SK-N-SH (cell line): ENCODE data around the gene ARHGAP29. TPM values are rescaled to one million over a fixed set of nuclear protein-coding genes. Genes with fewer than 3 reads are reported as not detected.

Source experiments
- CTCF ChIA-PET: fragments of 300-600, 350-600 bp; formaldehyde crosslinking; extraction: SDS; loops from one replicate; lab custom pipeline; 2021; lab: Yijun Ruan, JAX
- POLR2A ChIA-PET: fragments of 350-600 bp; sonication (Branson Sonifier 250); formaldehyde crosslinking; extraction: SDS; loops from one replicate; lab custom pipeline; 2020; ENCODE audit warnings: antibody characterized with exemption, inconsistent platforms; lab: Yijun Ruan, JAX
- DNase-seq: peaks from one replicate; pipeline ENCODE4 v3.0.0; 2012
- H2AFZ ChIP-seq: fragments of 200-600 bp; sonication (generic); 2 replicates; pipeline ENCODE4 v1.8.1; 2016; ENCODE audit warnings: antibody characterized with exemption, mild to moderate bottlenecking, low read depth
- H3F3A ChIP-seq: fragments of 200-600 bp; sonication (generic); replicated peaks from 2 replicates; pipeline ENCODE3; 2016; ENCODE audit warnings: antibody characterized with exemption, mild to moderate bottlenecking; ENCODE audit not compliant: insufficient read depth
- H3K27ac ChIP-seq, 2 experiments: fragments of 200-500 bp in 1 of 2; fragments of 200-600 bp in 1 of 2; sonication (Bioruptor generic) in 1 of 2; sonication (generic), shearing (Covaris generic) in 1 of 2; 2 replicates each; pipeline versions ENCODE4 v1.5.1 to v1.6.1; 2014 to 2016; ENCODE audit warnings: low read depth in 2 of 2, inconsistent platforms in 1 of 2, low read length in 1 of 2, mild to moderate bottlenecking in 1 of 2, mixed read lengths in 1 of 2
- H3K27me3 ChIP-seq: fragments of 200-600 bp; sonication (generic), shearing (Covaris generic); 2 replicates; pipeline ENCODE4 v1.6.1; 2016; ENCODE audit warnings: mixed run types; ENCODE audit not compliant: insufficient read depth
- H3K36me3 ChIP-seq, 2 experiments: fragments of 200-500 bp in 1 of 2; fragments of 200-600 bp in 1 of 2; sonication (Bioruptor generic) in 1 of 2; sonication (generic) in 1 of 2; replicated peaks in 1 of 2; 2 replicates each; pipeline versions ENCODE3 to v1.5.1; 2014 to 2016; ENCODE audit warnings: low read length in 1 of 2, mild to moderate bottlenecking in 1 of 2; ENCODE audit not compliant: insufficient read depth in 2 of 2, control insufficient read depth in 1 of 2
- H3K4me1 ChIP-seq, 2 experiments: fragments of 200-500 bp in 1 of 2; fragments of 200-600 bp in 1 of 2; sonication (Bioruptor generic) in 1 of 2; sonication (generic), shearing (Covaris generic) in 1 of 2; 2 replicates each; pipeline versions ENCODE4 v1.5.1 to v1.6.1; 2014 to 2016; ENCODE audit warnings: low read depth in 1 of 2, low read length in 1 of 2, mixed run types in 1 of 2; ENCODE audit not compliant: insufficient read depth in 2 of 2, control insufficient read depth in 1 of 2
- H3K4me2 ChIP-seq: fragments of 200-600 bp; sonication (generic), shearing (Covaris generic); 2 replicates; pipeline ENCODE4 v1.6.1; 2017; ENCODE audit warnings: mixed run types
- H3K4me3 ChIP-seq, 2 experiments: fragments of 200-500 bp in 1 of 2; fragments of 200-600 bp in 1 of 2; sonication (Bioruptor generic) in 1 of 2; sonication (generic), shearing (Covaris generic) in 1 of 2; 2 replicates each; pipeline versions ENCODE4 v1.5.1 to v1.8.1; 2014 to 2016; ENCODE audit warnings: low read depth in 2 of 2, inconsistent platforms in 1 of 2, low read length in 1 of 2, mild to moderate bottlenecking in 1 of 2, mixed read lengths in 1 of 2, moderate library complexity in 1 of 2
- H3K79me2 ChIP-seq: fragments of 200-600 bp; sonication (generic); 2 replicates; pipeline ENCODE4 v1.8.1; 2017; ENCODE audit warnings: mild to moderate bottlenecking; ENCODE audit not compliant: insufficient read depth
- H3K9ac ChIP-seq: fragments of 200-600 bp; sonication (generic); 2 replicates; pipeline ENCODE4 v1.6.1; 2017; ENCODE audit warnings: mixed run types
- H3K9me2 ChIP-seq: fragments of 200-600 bp; sonication (generic); 2 replicates; pipeline ENCODE4 v1.6.1; 2017; ENCODE audit warnings: mixed run types
- H3K9me3 ChIP-seq: fragments of 200-600 bp; sonication (generic); 2 replicates; pipeline ENCODE4 v1.6.1; 2017; ENCODE audit warnings: mixed run types, mild to moderate bottlenecking, moderate library complexity
- H4K20me1 ChIP-seq: fragments of 200-600 bp; sonication (generic); 2 replicates; pipeline ENCODE4 v1.6.1; 2017; ENCODE audit warnings: mild to moderate bottlenecking, mixed run types; ENCODE audit not compliant: insufficient read depth
- ELF1 ChIP-seq: IDR thresholded peaks from 2 replicates; pipeline ENCODE4 v1.4.0; 2012
- EP300 ChIP-seq, 2 experiments: IDR thresholded peaks; 2 replicates each; pipeline versions ENCODE4 v1.4.0 to v1.6.1; 2012; ENCODE audit warnings: borderline replicate concordance in 1 of 2, low read depth in 1 of 2, low read length in 1 of 2
- EZH2phosphoT487 ChIP-seq: fragments of 200-600 bp; sonication (generic); IDR thresholded peaks from 2 replicates; pipeline ENCODE4 v1.6.1; 2017; ENCODE audit warnings: low read depth, mixed run types, mild to moderate bottlenecking, antibody characterized with exemption, moderate library complexity, borderline replicate concordance
- FOXM1 ChIP-seq: IDR thresholded peaks from 2 replicates; pipeline ENCODE4 v1.4.0; 2012; ENCODE audit warnings: low read depth, mild to moderate bottlenecking
- GABPA ChIP-seq: IDR thresholded peaks from 2 replicates; pipeline ENCODE4 v1.4.0; 2012; ENCODE audit warnings: low read depth, mild to moderate bottlenecking
- IRF3 ChIP-seq: fragments of 150-350 bp; IDR thresholded peaks from 2 replicates; pipeline ENCODE4 v1.6.1; 2016; ENCODE audit warnings: mild to moderate bottlenecking, low read depth, low read length
- JUND ChIP-seq: IDR thresholded peaks from 2 replicates; pipeline ENCODE4 v1.4.0; 2012
- NFIC ChIP-seq: IDR thresholded peaks from 2 replicates; pipeline ENCODE4 v1.4.0; 2012; ENCODE audit warnings: borderline replicate concordance
- RAD21 ChIP-seq: IDR thresholded peaks from 2 replicates; pipeline ENCODE4 v1.6.1; 2012; ENCODE audit warnings: mild to moderate bottlenecking, low read length
- RCOR1 ChIP-seq: fragments of 150-350 bp; IDR thresholded peaks from 2 replicates; pipeline ENCODE4 v1.6.1; 2017; ENCODE audit warnings: antibody characterized with exemption, low read length
- REST ChIP-seq: IDR thresholded peaks from 2 replicates; pipeline ENCODE4 v1.6.1; 2012; ENCODE audit warnings: mild to moderate bottlenecking, low read depth, low read length, moderate library complexity
- SMC3 ChIP-seq: IDR thresholded peaks from 2 replicates; pipeline ENCODE4 v1.6.1; 2012; ENCODE audit warnings: low read depth, low read length, improper control_type of control experiment
- YY1 ChIP-seq: IDR thresholded peaks from 2 replicates; pipeline ENCODE4 v1.4.0; 2012; ENCODE audit warnings: low read depth, mild to moderate bottlenecking
- WGBS: methylation state at CpG from one replicate; pipeline ENCODE4 v1.1.6; 2017; ENCODE audit warnings: low lambda C conversion rate; 5-methylcytosine and 5-hydroxymethylcytosine counted together
- polyA plus RNA-seq, 3 experiments: library from polyadenylated mRNA; depleted of rRNA; stranded (reverse); fragments of >200 nt; gene quantifications; 2 replicates each; pipeline ENCODE4 v1.2.3, GENCODE V29; 2012

ARHGAP29 gene
- polyA plus RNA-seq, 1 of the 3 experiments (the other 2 are of a cell fraction), result 20.1 TPM

GRCh38 chr1:94265011-94265422 lies 27.6 kb upstream of the ARHGAP29 start (continued):
- TF ChIP-seq REST (no peak), EP300 (IDR thresholded peaks at IDR 0.05; ENCODE audit: borderline replicate concordance in 1 of 2, low read depth in 1 of 2, low read length in 1 of 2) (peak in 1 of 2 experiments; percentile 64; a peak in 2 of 4 replicates), FOXM1 (no peak), SMC3 (no peak), JUND (no peak), GABPA (no peak)

- ChIA-PET CTCF (interaction anchor here (0.7 to 2.5 kb wide), 10 partner anchors 12 to 234 kb away, joined by 3 to 12 read pairs (median 4); no protein-coding TSS in a partner anchor), POLR2A (no interaction called here)
- H3K27me3 ChIP-seq, result no peaks in the 10 kb centered on the region
- H3K36me3 ChIP-seq, result no peaks in the 10 kb centered on the region
- H3K9ac ChIP-seq, result no peak overlapping the region
- H3K9me3 ChIP-seq, result no peaks in the 10 kb centered on the region
- no peaks in the 10 kb centered on the region for H3K79me2 ChIP-seq
- H3K4me2 ChIP-seq, result no peak overlapping the region
- no peak overlapping the region for H3K27ac ChIP-seq
- H3F3A ChIP-seq, result peaks cover 21% of the 10 kb centered on the region
- H2AFZ ChIP-seq, result no peak overlapping the region
- 93% methylated on average over 2 of the region's 2 CpGs for WGBS
- no peak for DNase-seq
- no peaks in the 10 kb centered on the region for H3K9me2 ChIP-seq
- no peak overlapping the region for H3K4me3 ChIP-seq
- no peaks in the 10 kb centered on the region for H4K20me1 ChIP-seq
- peaks cover 18 to 28% of the 10 kb centered on the region in 2 experiments; a peak in 3 of 4 replicates for H3K4me1 ChIP-seq
- no peak for TF ChIP-seq GABPA
- TF ChIP-seq RAD21, result no peak
- no peak for TF ChIP-seq RCOR1
- TF ChIP-seq SMC3, result no peak
- TF ChIP-seq JUND, result no peak
- TF ChIP-seq YY1, result no peak
- TF ChIP-seq ELF1, result no peak
- no peak for TF ChIP-seq EZH2phosphoT487
- TF ChIP-seq IRF3, result no peak
- TF ChIP-seq NFIC, result no peak
Measured at GRCh38 chr1:94260635-94261387, 23.4 kb upstream of the ARHGAP29 start.
